Heart right ventricle (tissue), 16 donors: ENCODE results near the gene USP54. TPM values are rescaled to one million over a fixed set of nuclear protein-coding genes. Genes with fewer than 3 reads are reported as not detected.

Source experiments
- ATAC-seq, 8 donors: fragments of 200-7000 bp; cut with Tn5 transposase; one replicate each; pipeline ENCODE4 v1.9.1; 2020; ENCODE audit warnings: mild to moderate bottlenecking in 8 of 8, moderate library complexity in 8 of 8, moderate number of reproducible peaks in 1 of 8
- DNase-seq, 2 donors: peaks; one replicate each; pipeline ENCODE4 v3.0.0-alpha.2; 2020
- H3K27ac ChIP-seq, 10 donors: fragments of 200-600 bp; sonication (generic) in 2 of 10; one replicate each; pipeline versions ENCODE4 v1.5.0 to v1.8.0; 2020 to 2022; ENCODE audit warnings: mild to moderate bottlenecking in 3 of 10
- H3K27me3 ChIP-seq, 7 donors: fragments of 200-600 bp; one replicate each; pipeline ENCODE4 v1.8.0; 2021 to 2022; ENCODE audit warnings: mild to moderate bottlenecking in 2 of 7
- H3K36me3 ChIP-seq, 9 donors: fragments of 200-600 bp; sonication (generic) in 1 of 9; one replicate each; pipeline versions ENCODE4 v1.5.0 to v1.8.0; 2020 to 2022; ENCODE audit warnings: mild to moderate bottlenecking in 2 of 9
- H3K4me1 ChIP-seq, 9 donors: fragments of 200-600 bp; sonication (generic) in 1 of 9; one replicate each; pipeline versions ENCODE4 v1.5.0 to v1.8.0; 2020 to 2022; ENCODE audit warnings: mild to moderate bottlenecking in 4 of 9
- H3K4me3 ChIP-seq, 10 donors: fragments of 200-600 bp; sonication (generic) in 2 of 10; one replicate each; pipeline versions ENCODE4 v1.5.0 to v1.8.0; 2020 to 2022; ENCODE audit warnings: mild to moderate bottlenecking in 7 of 10, moderate library complexity in 2 of 10
- H3K9me3 ChIP-seq, 11 donors: fragments of 200-600 bp in 10 of 11; sonication (generic) in 2 of 11; one replicate each; pipeline versions ENCODE4 v1.5.0 to v1.8.0; 2013 to 2022; ENCODE audit warnings: mild to moderate bottlenecking in 2 of 11, control low read depth in 1 of 11, moderate library complexity in 1 of 11
- CTCF ChIP-seq, 9 donors: fragments of 200-600 bp; sonication (generic) in 2 of 9; IDR thresholded peaks; one replicate each; pipeline versions ENCODE4 v1.5.0 to v1.8.0; 2021 to 2022; ENCODE audit warnings: antibody characterized with exemption in 9 of 9, mild to moderate bottlenecking in 5 of 9, moderate library complexity in 1 of 9
- WGBS, 2 donors: extraction: QIAGEN DNeasy Blood & Tissue Kit; methylation state at CpG; one replicate each; pipeline ENCODE4 v1.1.7; 2013; ENCODE audit warnings: inconsistent platforms in 1 of 2; 5-methylcytosine and 5-hydroxymethylcytosine counted together
- intact Hi-C, 10 donors: fragments of 100-400 bp; cut with DNase I; formaldehyde crosslinking; loops; one replicate each; pipeline versions ENCODE4 v1.11.1 to v1.14.2; 2022
- polyA plus RNA-seq, 2 donors: library from polyadenylated mRNA; stranded (reverse); fragments of 200-250 nt; gene quantifications; one replicate each; pipeline ENCODE4 v1.2.3, GENCODE V29; 2013
- total RNA-seq, 10 donors: library from RNA; stranded (reverse); fragmentation: NEBNext Ultra II Directional in 3 of 10; extraction: Animal tissue kit (Norgen Biotek cat#: 25700) in 3 of 10; gene quantifications; one replicate each; pipeline versions ENCODE4 v1.2.1 to v1.2.4, GENCODE V29; 2021 to 2023
- donor health status: Arrhythmogenic right ventricular cardiomyopathy.
- donor health status: ischemic (EF 13 %, LVEDD 7.1; RV severe dilation, severe dysfunction).
- donor health status: healthy with polysubstance abuse.
- donor health status: DM: no; HTN: yes; CAD: no.
- donor health status: DM: no; HTN: no; CAD: no.
- donor health status: ischemic (EF 25% LVEDD 6.9; RV normal size, moderate dysfunction).
- donor health status: ischemic (EF 25% LVEDD 5.7; RV mildly dilated, moderate dysfunction).
- donor health status: healthy.
- donor health status: DM: yes; HTN: yes; CAD: no.
- donor health status: Ischemic cardiomyopathy.
- donor health status: ischemic (EF 35%, LVEDD 5.7; RV mildly dilated, moderate dysfunction).
- donor health status: nonischemic (EF 11% LVEDD 7.7; RV severe dilation, severe dysfunction).
- donor health status: DM: yes; HTN: yes; CAD: no.
- donor health status: PGD.
- donor health status: ischemic (EF 29% LVEDD 5.4; RV normal size, mild dysfunction).
- donor health status: nonischemic (EF 23%, LVEDD 6.1; RV moderate dilation, normal function).

USP54 gene
- total and polyA plus RNA-seq, 12 donors, result 7.9 to 34.5 (median 18.1) TPM

GRCh38 chr10:73517166-73517888 lies 73.8 kb downstream of the USP54 start:
- no peak for DNase-seq
- TF ChIP-seq CTCF (IDR thresholded peaks at IDR 0.05), result no peak
- 85 to 86% methylated on average over 4 of the region's 4 CpGs for WGBS, 2 donors
- no peak for ATAC-seq
- intact Hi-C loops, result no loop called here
- no peaks in the 10 kb centered on the region for H3K27me3 ChIP-seq
- no peak overlapping the region for H3K4me3 ChIP-seq
- H3K27ac ChIP-seq, result no peak overlapping the region
- H3K4me1 ChIP-seq, result no peaks in the 10 kb centered on the region
- no peaks in the 10 kb centered on the region for H3K9me3 ChIP-seq
- peaks cover 0 to 94% (median 23%) of the 10 kb centered on the region in 9 donors for H3K36me3 ChIP-seq

- no peak for DNase-seq
- no peak for TF ChIP-seq CTCF (IDR thresholded peaks at IDR 0.05)
- 97 to 99% methylated on average over 4 of the region's 4 CpGs for WGBS, 2 donors
- Histone ChIP-seq H3K9me3 (no peaks in the 10 kb centered on the region), H3K27me3 (no peaks in the 10 kb centered on the region), H3K36me3 (peaks cover 0 to 53% (median 9%) of the 10 kb centered on the region in 9 donors), H3K4me3 (no peak overlapping the region), H3K27ac (no peak overlapping the region), H3K4me1 (no peaks in the 10 kb centered on the region)
- intact Hi-C loops, result no loop called here
- no peak for ATAC-seq
Measured at GRCh38 chr10:73512207-73512743, 78.9 kb downstream of the USP54 start.

GRCh38 chr10:73509695-73510094 lies 81.4 kb downstream of the USP54 start:
- ATAC-seq (no peak), DNase-seq (no peak)
- no peak overlapping the region for H3K27ac ChIP-seq
- intact Hi-C loops, result no loop called here
- H3K4me3 ChIP-seq, result no peak overlapping the region
- H3K4me1 ChIP-seq, result no peaks in the 10 kb centered on the region
- H3K27me3 ChIP-seq, result no peaks in the 10 kb centered on the region
- no peak for TF ChIP-seq CTCF (IDR thresholded peaks at IDR 0.05)
- 88 to 95% methylated on average over 5 of the region's 5 CpGs for WGBS, 2 donors
- no peaks in the 10 kb centered on the region for H3K9me3 ChIP-seq
- peaks cover 0 to 37% (median 10%) of the 10 kb centered on the region in 9 donors for H3K36me3 ChIP-seq

- no peak for TF ChIP-seq CTCF (IDR thresholded peaks at IDR 0.05)
- peaks cover 0 to 3% (median 0%) of the 10 kb centered on the region in 9 donors for H3K4me1 ChIP-seq
- intact Hi-C loops, result no loop called here
- peaks cover 0 to 41% (median 14%) of the 10 kb centered on the region in 9 donors for H3K36me3 ChIP-seq
- ATAC-seq (no peak), DNase-seq (no peak)
- H3K27me3 ChIP-seq, result no peaks in the 10 kb centered on the region
- H3K9me3 ChIP-seq, result no peaks in the 10 kb centered on the region
- no peak overlapping the region for H3K4me3 ChIP-seq
- WGBS, 2 donors, result 89 to 96% methylated on average over 1 of the region's 1 CpG
- H3K27ac ChIP-seq, result no peak overlapping the region
Measured at GRCh38 chr10:73506491-73506890, 84.7 kb downstream of the USP54 start.
